NCI-H748 treated with DMSO at 0.1 percent for 48 hours (cell line): ENCODE results near the gene TLE5.

Experiments used
- DNase-seq: peaks from one replicate; lab custom pipeline; 2025; lab: John Stamatoyannopoulos, UW

Gene TLE5

GRCh38 chr19:3062165-3063105 is at the start of gene TLE5:
TSS of gene TLE5 (minus strand) at chr19:3062495. CDS start at chr19:3062200, 295 bp downstream.
- peak; percentile 15 for DNase-seq

DNA sequence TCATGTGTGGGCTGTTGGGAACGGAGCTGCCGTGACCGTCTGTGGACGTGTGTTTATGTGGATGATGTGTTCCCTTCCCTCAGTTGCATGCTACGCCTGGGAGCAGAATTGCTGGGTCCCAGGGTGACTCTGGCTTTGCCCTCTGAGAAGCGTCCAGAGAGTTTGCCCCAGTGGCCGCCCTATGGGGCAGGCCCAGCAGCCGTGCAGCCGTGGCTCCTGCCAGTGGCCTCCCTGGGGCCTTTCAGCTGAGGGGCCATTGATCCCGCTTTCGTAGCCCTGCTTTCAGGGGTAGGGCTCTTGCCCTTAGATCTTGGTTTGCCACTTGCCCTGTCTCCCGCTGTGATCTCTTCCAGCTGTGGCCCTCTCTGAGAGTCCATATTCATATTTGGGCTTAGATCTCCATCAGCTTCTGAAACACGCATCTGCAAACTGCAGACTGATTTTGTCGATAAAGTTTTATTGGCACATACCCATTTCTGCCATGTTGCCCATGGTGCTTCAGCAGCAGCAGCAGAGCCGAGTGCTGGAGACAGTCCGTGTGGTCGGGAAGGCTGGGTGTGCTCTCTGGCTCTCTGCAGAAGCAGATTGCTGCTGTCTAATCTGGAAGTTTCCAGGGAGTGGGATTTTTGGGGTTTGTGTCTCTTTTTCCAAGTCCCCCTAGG is 49.4 kb upstream of the TLE5 start:
- DNase-seq = no peak

- no peak for DNase-seq
Measured at GRCh38 chr19:3110126-3110825, 48.0 kb upstream of the TLE5 start.

DNA sequence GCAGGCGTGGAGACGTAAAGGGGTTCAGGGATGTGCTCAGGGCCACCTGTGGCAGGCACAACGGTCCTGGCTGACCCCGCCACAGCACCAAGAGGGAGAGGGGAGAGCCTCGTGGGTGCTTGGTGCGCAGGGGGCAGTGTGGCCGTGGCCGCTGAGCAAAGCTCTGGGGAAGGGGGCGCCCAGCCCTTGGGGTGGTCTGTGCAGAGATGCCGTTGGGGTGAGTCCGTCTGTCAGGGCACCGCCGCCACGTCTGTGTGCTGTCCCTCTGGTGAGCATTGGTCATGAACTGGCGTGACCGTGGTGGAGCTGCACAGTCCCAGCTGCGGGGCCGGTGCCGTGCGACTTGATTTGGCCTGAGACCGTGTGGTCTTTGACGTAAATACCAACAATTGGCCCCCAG is 47.2 kb upstream of the TLE5 start:
- DNase-seq = no peak

DNA sequence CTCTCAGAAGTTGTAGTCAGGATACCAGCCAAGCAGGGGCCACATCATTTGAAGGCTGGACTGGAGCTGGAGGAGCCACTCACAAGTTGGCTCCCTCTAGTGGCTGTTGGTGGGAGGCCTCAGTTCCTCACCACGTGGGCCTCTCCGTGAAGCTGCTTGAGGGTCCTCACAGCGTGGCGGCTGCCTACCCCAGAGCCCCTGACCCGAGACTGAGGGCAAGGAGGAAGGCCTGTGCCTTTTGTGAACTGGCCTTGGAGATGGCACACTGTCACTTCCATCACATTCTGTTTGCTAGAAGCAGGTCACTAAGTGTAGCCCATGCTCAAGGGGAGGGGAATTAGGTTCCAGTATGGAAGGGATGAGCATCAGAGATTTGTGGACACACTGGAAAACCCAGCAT is 46.5 kb upstream of the TLE5 start:
- DNase-seq = no peak

- DNase-seq = no peak
Measured at GRCh38 chr19:3107658-3108057, 45.4 kb upstream of the TLE5 start.

DNA sequence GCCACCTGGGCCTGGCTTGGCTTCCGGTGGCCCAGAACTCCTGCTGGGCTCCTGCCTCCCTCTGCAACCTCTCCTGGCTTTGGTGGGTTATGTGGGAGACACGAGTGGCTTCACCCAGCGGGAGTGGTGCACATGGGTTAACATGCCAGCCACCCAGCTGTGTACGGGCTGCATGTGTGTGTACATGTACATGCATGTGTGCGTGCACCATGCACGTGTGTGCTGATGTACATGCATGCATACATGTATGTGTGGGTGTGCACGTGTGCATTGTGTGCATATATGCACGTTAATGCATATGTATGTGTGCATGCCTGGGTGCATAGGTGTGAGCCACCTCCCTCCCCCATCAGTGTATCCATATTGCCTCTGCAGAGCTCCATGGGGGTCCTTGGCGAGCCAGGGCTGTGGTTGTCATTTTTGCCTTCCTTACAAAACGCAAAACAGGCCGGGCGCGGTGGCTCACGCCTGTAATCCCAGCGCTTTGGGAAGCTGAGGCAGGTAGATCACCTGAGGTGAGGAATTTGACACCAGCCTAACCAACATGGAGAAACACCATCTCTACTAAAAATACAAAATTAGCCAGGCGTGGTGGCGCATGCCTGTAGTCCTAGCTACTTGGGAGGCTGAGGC is 44.3 kb upstream of the TLE5 start:
- DNase-seq = no peak

DNA sequence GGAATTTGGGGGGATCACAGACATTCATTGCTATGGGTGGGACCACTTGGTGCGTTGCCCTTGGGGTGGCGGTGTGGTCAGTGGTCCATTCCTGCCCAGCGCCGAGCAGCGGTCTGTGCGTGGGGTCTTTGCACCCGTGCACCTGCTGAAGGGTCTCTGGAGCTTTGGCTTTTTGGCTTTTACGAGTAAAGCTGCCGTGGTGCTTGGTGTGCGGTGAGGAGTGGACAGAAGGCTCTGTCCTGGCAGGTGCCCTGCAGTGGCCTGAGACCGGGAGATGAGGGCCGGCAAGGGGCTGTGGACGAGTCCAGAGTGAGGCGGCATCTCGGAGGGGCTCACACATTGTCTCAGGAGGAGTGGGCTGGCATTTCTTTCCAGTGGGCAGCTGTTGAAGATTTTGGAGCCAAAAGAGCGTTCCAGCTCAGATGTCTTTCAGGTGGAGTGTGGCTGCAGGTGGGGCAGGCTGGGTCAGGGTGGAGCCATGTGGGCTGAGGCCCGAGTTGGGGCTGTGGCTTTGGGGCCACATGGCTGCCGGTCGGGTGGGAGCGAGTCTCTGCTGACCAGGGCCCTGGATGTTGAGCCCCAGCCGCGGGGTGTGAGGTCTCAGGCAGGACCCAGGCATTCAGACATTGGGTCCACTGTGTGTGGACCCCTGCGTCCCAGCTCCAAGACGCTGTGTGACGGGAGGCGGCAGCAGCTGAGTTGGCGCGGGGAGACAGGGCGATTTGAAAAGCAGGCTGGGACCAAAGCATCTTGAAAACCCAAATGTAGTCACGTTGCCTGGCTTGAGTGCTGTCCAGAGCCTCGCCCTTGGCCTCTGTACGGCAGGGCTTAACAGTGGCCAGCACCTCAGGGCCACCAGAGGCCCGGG is 43.6 kb upstream of the TLE5 start:
- no peak for DNase-seq

- no peak for DNase-seq
Measured at GRCh38 chr19:3104708-3104983, 42.4 kb upstream of the TLE5 start.

DNA sequence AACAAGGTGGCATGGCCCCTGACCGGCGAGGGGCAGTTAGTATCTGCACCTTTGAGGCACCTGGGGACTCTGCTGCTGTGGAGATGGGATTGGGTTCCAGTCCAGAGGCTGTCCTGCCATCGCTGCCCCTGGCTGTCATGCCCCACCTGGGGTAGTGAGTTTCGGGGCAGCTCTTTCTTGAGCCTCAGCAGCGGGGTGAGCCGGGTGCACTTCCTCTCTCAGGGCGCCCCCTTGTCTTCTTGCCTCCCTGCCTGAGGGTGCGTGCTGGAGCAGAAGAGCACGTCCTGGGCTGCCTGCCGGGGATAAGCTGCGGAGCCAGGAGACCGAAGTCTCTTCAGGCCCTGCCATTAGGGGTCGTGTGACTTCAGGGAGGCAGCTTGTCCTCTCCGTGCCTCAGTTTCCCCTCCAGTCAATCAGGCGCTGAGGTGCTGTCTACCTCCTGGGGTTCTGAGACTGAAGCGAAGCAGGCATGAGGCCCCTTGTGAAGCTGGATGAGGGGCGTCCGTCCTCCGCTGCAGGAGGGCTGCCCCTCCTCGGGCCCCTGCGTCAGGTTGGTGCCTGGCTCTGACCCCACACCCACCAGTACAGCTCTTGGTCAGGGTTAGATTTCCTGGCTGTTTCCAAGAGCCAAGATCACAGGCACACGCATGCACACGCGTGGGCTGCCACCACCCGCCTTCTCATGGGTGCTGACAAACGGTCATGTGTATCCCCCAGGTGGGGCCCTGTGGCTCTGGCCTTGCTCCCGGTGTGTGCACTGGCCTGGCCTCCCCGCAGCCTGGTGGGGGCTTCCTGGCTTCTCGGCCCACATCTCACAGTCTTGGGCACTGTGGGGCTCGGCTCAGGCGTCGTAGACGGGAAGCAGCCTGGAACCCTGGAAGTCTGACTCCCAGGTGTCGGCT is 40.2 kb upstream of the TLE5 start:
- no peak for DNase-seq

- DNase-seq = no peak
Measured at GRCh38 chr19:3100747-3101730, 38.7 kb upstream of the TLE5 start.

DNA sequence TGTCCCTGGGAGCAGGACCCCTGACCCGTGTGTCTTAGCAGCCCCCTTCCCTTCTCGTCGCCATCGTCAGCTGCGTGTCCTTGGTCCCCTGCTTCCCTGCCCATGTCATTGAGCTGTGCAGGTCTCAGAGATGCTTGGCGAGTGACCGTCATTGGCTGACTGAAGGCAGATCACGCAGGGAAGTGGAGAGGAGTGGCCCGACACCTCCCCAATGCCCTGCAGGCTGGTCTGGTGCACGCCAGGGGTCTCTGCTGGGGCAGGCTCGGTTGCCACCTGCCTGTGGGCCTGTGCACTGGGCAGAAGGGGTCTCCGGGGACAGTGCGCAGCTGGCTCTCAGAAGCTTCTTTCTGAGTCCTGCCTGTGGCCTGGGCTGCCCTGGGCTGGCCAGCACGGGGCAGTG is 38.0 kb upstream of the TLE5 start:
- no peak for DNase-seq

DNA sequence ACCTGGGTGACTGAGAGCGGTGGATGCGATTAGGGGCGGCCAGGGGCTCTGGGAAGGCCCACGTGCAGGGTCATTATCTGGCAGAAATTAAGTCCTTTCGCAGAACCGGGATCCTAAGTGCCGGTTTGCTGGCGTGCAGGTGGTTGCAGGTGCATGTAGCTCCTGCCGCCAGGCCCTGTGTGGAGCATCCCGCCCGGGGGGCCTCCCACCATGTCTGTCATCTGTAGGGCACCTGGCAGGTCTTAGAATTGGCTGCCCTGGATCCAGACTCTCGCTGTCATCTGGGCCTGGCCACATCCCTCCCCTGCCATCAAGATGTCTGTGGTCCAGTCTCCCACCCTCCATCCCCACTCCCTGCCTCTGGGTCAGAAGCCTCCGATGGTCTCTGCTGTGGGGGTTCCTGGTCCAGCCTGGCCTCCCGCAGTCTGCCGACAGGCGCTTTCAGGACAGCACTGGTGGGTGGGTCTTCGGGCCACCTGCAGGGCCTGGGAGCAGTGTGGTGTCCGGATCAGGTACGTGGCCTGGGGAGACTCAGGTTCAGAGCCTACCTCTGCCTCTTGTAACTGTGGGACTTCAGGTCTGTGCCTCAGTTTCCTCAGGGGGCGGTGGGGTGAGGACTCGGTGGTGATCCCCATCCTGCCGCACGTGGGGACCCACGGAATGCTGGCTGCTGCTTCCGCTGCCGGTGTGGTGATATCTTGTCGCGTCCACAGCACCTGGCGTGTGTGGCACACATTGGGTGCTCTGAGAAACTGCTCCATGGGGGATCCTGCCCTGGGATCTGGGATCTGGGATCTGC is 37.3 kb upstream of the TLE5 start:
- no peak for DNase-seq

DNA sequence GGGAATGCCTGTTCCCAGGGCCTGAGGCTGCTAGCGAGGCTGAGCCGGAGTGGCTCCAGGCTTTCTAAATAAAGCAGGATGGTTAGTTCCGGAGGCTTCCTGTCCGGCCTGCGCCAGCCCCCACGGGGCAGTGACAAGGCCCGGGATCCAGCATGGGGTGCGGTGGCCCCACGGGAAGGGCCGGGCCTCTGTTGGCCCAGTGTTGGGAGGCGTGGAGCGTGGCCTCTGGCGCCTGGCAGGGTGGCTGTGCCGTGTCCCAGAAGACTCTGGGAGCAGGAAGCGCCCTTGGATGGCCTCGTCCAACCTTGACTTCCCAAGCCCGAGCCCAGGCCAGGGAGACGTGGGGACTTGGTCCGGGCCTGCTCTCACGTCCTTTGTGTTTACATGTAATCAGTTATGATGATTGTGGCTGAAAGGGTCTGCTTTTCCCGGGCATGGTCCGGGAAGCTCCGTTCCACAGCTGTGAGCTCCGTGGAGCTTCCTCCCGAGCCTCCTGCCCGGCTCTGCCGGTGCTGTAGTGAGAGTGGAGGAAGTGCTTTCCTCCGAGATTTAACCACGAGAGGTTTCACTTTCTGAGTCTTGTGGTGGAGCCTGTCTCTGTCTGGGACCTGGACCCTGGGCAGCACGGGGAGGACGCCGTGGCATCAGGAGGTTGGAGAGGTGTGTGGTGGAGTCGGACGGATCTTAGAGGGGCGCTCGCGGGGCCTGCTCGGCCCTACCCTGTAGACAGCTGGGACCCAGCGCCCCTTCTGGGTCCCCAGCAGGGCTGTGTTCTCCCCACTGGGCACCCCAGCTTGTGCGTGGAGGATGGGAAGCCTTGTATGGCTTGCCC is 36.4 kb upstream of the TLE5 start:
- no peak for DNase-seq

DNA sequence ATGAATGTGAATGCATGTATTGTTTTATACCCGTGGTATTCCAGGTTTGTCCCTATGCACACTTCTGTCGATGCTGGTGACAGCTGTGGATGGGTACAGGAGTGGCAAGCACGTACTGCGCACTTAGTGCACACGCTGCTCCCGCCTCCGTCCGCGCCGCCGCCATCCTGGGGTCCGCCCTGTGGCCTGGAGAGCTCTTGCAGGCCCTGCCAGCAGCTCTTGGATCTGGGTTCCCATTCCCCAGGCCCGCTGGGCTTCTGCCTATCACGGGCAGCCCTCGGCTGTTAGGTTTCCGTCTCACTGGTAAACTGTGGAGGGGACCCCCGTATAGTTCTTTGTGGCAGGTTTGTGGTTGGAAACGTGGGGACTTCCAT is 35.8 kb upstream of the TLE5 start:
- no peak for DNase-seq

- DNase-seq = no peak
Measured at GRCh38 chr19:3097442-3097871, 35.2 kb upstream of the TLE5 start.

- no peak for DNase-seq
Measured at GRCh38 chr19:3096902-3097326, 34.6 kb upstream of the TLE5 start.
